Chondrocyte (in vitro differentiated cells): Measurements from ENCODE around the gene XPR1. TPM values are rescaled to one million over a fixed set of nuclear protein-coding genes. Genes with fewer than 3 reads are reported as not detected.

Experiments
- DNase-seq: peaks from one replicate; pipeline ENCODE4 v3.0.0; 2021; ENCODE audit warnings: mixed read lengths, low spot score
- H3K27ac Mint-ChIP-seq: one replicate; pipeline ENCODE4 v1.8.0; 2021; ENCODE audit warnings: mild to moderate bottlenecking, moderate library complexity, mixed read lengths; ENCODE audit not compliant: unreplicated experiment
- H3K27me3 Mint-ChIP-seq: 2 replicates; pipeline ENCODE4 v1.8.0; 2021; ENCODE audit warnings: low read depth, mixed read lengths
- H3K36me3 Mint-ChIP-seq: 2 replicates; pipeline ENCODE4 v1.8.0; 2021; ENCODE audit warnings: low read depth, mixed read lengths
- H3K4me1 Mint-ChIP-seq: 2 replicates; pipeline ENCODE4 v1.8.0; 2021; ENCODE audit warnings: low read depth, mild to moderate bottlenecking, mixed read lengths
- H3K4me3 Mint-ChIP-seq: one replicate; pipeline ENCODE4 v1.8.0; 2021; ENCODE audit warnings: mild to moderate bottlenecking, moderate library complexity, mixed read lengths; ENCODE audit not compliant: unreplicated experiment
- H3K9me3 Mint-ChIP-seq: 2 replicates; pipeline ENCODE4 v1.8.0; 2021; ENCODE audit warnings: low read depth, mixed read lengths
- total RNA-seq: library from RNA; stranded (reverse); gene quantifications from 3 replicates; pipeline ENCODE4 v1.2.1, GENCODE V29; 2021
- TF ChIP-seq, protein P1 (sequence below): fragments of 200-600 bp; sonication (generic); IDR thresholded peaks from 2 replicates; pipeline ENCODE4 v1.5.0; 2021; ENCODE audit warnings: antibody characterized with exemption, mild to moderate bottlenecking, moderate library complexity

The XPR1 gene
- total RNA-seq, 1 donor from 2014 or later: 24.9 TPM

DNA sequence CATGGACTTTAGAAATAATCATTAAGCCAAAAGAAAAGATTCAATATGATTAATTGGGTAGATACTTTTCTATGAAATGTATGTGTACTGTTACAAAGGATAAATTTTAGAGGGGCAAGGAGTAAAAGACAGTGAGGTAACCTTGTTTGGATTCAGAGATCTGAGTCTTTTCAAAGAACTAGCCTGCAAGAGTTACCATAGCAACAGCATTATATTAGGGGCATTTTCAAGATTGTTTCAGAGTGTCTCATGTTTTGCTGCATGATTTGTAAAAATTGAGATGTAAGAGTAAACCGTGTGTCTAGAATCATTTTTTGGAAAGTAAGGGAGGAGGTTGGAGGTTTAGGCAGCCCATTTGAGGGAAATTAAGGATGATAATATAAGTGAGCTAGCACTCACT lies 210.2 kb downstream of the XPR1 start:
- peaks cover 4% of the 10 kb centered on the region for H3K36me3 Mint-ChIP-seq
- H3K4me3 Mint-ChIP-seq: no peak overlapping the region
- H3K27ac Mint-ChIP-seq: no peak overlapping the region
- no peak for DNase-seq
- no peaks in the 10 kb centered on the region for H3K27me3 Mint-ChIP-seq
- TF ChIP-seq, protein P1, sequence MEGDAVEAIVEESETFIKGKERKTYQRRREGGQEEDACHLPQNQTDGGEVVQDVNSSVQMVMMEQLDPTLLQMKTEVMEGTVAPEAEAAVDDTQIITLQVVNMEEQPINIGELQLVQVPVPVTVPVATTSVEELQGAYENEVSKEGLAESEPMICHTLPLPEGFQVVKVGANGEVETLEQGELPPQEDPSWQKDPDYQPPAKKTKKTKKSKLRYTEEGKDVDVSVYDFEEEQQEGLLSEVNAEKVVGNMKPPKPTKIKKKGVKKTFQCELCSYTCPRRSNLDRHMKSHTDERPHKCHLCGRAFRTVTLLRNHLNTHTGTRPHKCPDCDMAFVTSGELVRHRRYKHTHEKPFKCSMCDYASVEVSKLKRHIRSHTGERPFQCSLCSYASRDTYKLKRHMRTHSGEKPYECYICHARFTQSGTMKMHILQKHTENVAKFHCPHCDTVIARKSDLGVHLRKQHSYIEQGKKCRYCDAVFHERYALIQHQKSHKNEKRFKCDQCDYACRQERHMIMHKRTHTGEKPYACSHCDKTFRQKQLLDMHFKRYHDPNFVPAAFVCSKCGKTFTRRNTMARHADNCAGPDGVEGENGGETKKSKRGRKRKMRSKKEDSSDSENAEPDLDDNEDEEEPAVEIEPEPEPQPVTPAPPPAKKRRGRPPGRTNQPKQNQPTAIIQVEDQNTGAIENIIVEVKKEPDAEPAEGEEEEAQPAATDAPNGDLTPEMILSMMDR: no peak
- peaks cover 4% of the 10 kb centered on the region for H3K9me3 Mint-ChIP-seq
- peaks cover 21% of the 10 kb centered on the region for H3K4me1 Mint-ChIP-seq

DNA sequence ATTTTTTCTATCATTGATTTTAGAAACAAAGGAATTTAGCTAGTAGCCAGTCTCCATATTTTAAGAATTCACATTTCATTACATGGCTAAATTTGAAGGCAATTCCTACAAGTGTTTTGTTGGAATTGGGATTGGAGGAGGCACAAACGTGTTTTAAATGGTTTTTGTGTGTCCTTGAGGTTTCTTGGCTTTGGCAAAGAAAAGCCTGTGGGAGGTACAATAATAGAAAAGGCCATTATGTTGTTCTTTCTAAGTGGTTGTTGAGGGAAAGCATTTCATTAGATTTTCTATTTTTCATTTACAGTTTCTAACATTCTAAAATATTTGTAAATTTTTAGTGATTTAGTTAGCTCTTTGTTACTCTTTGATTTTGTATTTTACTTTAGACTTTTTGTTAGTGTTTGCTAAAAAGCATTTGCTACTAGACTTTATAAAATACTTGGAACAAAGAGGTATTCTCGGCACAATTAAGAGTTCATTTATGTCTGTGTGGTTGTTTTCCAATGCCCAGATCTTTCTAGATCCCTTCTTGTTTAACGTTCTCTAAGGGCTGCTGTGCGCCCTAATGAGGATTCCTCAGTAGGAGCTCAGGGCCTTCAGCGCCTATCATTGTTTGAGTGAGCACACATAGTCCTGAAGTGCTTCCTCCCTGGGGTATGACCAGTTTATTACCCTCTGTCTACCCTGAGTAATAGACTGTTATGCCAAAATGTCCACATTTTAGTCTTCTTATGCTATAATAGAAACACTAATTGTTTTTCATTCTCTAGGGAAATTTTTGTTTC lies 210.9 kb downstream of the XPR1 start:
- no peak overlapping the region for H3K4me3 Mint-ChIP-seq
- peaks cover 21% of the 10 kb centered on the region for H3K4me1 Mint-ChIP-seq
- peaks cover 4% of the 10 kb centered on the region for H3K9me3 Mint-ChIP-seq
- peaks cover 4% of the 10 kb centered on the region for H3K36me3 Mint-ChIP-seq
- TF ChIP-seq, protein P1: no peak
- DNase-seq: no peak
- no peaks in the 10 kb centered on the region for H3K27me3 Mint-ChIP-seq
- peak overlapping the region; percentile 2 for H3K27ac Mint-ChIP-seq

DNA sequence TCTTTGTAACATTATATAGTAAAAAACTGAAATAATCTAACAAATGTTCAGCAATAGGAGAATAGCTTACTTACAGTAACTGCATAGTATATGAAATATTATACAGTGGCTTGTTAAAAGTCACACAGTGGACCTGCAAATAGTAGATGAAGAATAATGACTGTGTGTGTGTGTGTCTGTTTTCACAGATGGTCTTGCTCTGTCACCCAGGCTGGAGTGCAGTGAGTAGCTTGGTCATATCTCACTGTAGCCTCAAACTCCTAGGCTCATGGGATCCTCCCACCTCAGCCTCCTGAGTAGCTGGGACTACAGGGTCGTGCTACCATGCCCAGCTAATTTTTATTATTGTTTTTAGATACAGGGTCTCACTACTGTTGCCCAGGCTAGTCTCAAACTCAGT lies 213.5 kb downstream of the XPR1 start:
- Mint-ChIP-seq H3K9me3 (no peaks in the 10 kb centered on the region), H3K4me3 (no peak overlapping the region), H3K4me1 (peaks cover 21% of the 10 kb centered on the region), H3K36me3 (no peaks in the 10 kb centered on the region), H3K27ac (no peak overlapping the region), H3K27me3 (no peaks in the 10 kb centered on the region)
- TF ChIP-seq, protein P1: no peak
- no peak for DNase-seq

DNA sequence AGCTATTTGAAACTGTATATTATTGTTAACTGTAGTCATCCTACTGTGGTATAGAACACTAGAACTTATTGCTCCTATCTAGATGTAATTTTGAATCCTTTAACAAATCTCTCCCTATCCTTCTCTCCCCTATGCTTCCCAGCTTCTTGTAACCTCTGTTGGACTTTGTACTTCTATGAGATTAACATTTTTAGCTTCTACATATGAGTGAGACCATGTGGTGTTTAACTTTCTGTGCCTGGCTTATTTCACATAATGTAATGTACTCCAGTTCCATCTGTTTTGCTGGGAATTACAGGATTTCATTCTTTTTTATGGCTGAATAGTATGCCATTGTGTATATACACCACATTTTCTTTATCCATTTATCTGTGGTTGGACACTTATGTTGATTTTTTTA lies 216.4 kb downstream of the XPR1 start:
- TF ChIP-seq, protein P1: no peak
- Mint-ChIP-seq H3K36me3 (peaks cover 3% of the 10 kb centered on the region), H3K9me3 (no peaks in the 10 kb centered on the region), H3K4me3 (no peak overlapping the region), H3K27me3 (no peaks in the 10 kb centered on the region), H3K27ac (no peak overlapping the region), H3K4me1 (peaks cover 1% of the 10 kb centered on the region)
- no peak for DNase-seq

DNA sequence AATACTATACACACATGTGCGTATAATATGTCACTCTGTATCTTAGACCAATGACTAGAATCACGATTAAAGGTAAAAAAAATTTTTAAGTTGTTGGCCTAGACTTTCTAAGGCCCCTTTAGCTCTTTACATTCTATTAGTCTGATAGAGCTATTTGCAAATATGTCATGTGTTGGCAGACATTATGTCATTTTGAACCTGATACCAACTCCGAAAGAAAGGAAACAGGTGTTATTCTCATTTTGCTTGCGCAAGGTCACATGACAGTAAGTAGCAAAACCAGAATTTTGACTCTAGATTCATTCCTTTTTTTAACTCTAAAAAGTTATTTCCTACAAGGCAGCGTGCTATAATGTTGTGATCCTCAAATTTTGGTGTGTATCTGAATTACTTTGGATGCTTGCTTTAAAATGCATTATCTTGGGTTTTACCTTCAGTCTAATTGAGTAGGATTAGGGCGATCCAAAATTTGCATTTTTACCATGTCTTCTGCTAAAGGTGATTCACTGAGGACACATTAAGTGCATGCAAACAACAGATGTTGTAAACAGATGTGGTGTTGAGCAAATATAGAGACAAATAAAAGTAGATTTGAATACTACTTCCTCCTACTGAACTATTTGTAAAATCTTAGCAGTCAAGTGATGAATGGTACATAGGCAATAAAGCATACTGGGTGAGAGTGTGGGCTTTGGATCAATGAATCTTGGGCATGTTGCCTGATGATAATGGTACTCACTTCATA lies 217.4 kb downstream of the XPR1 start:
- Mint-ChIP-seq H3K27ac (no peak overlapping the region), H3K4me1 (peaks cover 11% of the 10 kb centered on the region), H3K4me3 (no peak overlapping the region), H3K36me3 (peaks cover 3% of the 10 kb centered on the region), H3K9me3 (no peaks in the 10 kb centered on the region), H3K27me3 (no peaks in the 10 kb centered on the region)
- no peak for DNase-seq
- TF ChIP-seq, protein P1: no peak
